Measurements from ENCODE around the gene GNAI3. TPM values are rescaled to one million over a fixed set of nuclear protein-coding genes. Genes with fewer than 3 reads are reported as not detected.
A peak's percentile ranks its signal among the peaks of the same experiment; 100 is the strongest.

GNAI3 gene
- polyA plus RNA-seq, 1 experiment: 14.8 TPM

- H3K9me3 ChIP-seq (ENCODE audit: control insufficient read depth, insufficient read depth, low read length): no peaks in the 10 kb centered on the region; the same call in 1 of the 2 replicates
- H3K27ac ChIP-seq (ENCODE audit: low read depth, low read length): no peak overlapping the region
- no peak for DNase-seq (ENCODE audit: low read depth, low spot score)
- no peak overlapping the region for H3K4me3 ChIP-seq (ENCODE audit: low read depth, low read length)
- CTCF ChIA-PET: interaction anchor here (1.8 to 37.0 kb wide), 4 partner anchors 10 to 132 kb away, joined by 5 to 1351 read pairs (median 16); partner anchors contain the start of gene GPR61
- POLR2A ChIA-PET: interaction anchor here (0.5 kb wide), 1 partner anchor 129 kb away, joined by 4 read pairs; no protein-coding TSS in a partner anchor
- TF ChIP-seq CTCF (IDR thresholded peaks at IDR 0.05; ENCODE audit: low read depth, low read length): no peak
- H3K27me3 ChIP-seq (ENCODE audit: control insufficient read depth, insufficient read depth, low read length): peaks cover 7% of the 10 kb centered on the region
Observed at GRCh38 chr1:109508001-109508872, 40.2 kb upstream of the GNAI3 start.

GRCh38 chr1:109508873-109509175, 39.6 kb upstream of the GNAI3 start:
- ChIA-PET POLR2A (interaction anchor here (0.5 to 1.4 kb wide), 2 partner anchors 24 to 130 kb away, joined by 4 read pairs; no protein-coding TSS in a partner anchor), CTCF (interaction anchor here (1.8 to 37.0 kb wide), 5 partner anchors 11 to 132 kb away, joined by 5 to 1351 read pairs (median 10); partner anchors contain the start of genes CYB561D1 and GPR61)
- peaks cover 7% of the 10 kb centered on the region for H3K27me3 ChIP-seq (ENCODE audit: control insufficient read depth, insufficient read depth, low read length)
- H3K4me3 ChIP-seq (ENCODE audit: low read depth, low read length): peak overlapping the region; percentile 72
- TF ChIP-seq CTCF (IDR thresholded peaks at IDR 0.05; ENCODE audit: low read depth, low read length): no peak
- H3K27ac ChIP-seq (ENCODE audit: low read depth, low read length): no peak overlapping the region
- H3K9me3 ChIP-seq (ENCODE audit: control insufficient read depth, insufficient read depth, low read length): no peaks in the 10 kb centered on the region; the same call in 1 of the 2 replicates
- no peak for DNase-seq (ENCODE audit: low read depth, low spot score)

GRCh38 chr1:109509176-109510134, 39.0 kb upstream of the GNAI3 start, which contains the start of gene AMIGO1:
AMIGO1 (minus strand) TSS chr1:109509727; CDS start chr1:109508912, 815 bp downstream.
- DNase-seq (ENCODE audit: low read depth, low spot score): no peak
- Histone ChIP-seq H3K4me3 (ENCODE audit: low read depth, low read length) (peak within 1 kb of the TSS; percentile 72), H3K27me3 (ENCODE audit: control insufficient read depth, insufficient read depth, low read length) (peaks cover 7% of the 10 kb centered on the region), H3K9me3 (ENCODE audit: control insufficient read depth, insufficient read depth, low read length) (no peaks in the 10 kb centered on the region; the same call in 1 of the 2 replicates), H3K27ac (ENCODE audit: low read depth, low read length) (no peak within 1 kb of the TSS)
- ChIA-PET POLR2A (interaction anchor here (0.6 to 1.4 kb wide), 3 partner anchors 11 to 39 kb away, joined by 3 to 4 read pairs (median 4); partner anchors contain the start of gene GNAI3), CTCF (interaction anchor here (1.1 to 37.0 kb wide), 6 partner anchors 10 to 131 kb away, joined by 3 to 1351 read pairs (median 10); partner anchors contain the start of genes CYB561D1 and GPR61)
- no peak for TF ChIP-seq CTCF (IDR thresholded peaks at IDR 0.05; ENCODE audit: low read depth, low read length)

- Histone ChIP-seq H3K27me3 (ENCODE audit: control insufficient read depth, insufficient read depth, low read length) (peaks cover 13% of the 10 kb centered on the region), H3K4me3 (ENCODE audit: low read depth, low read length) (no peak overlapping the region), H3K9me3 (ENCODE audit: control insufficient read depth, insufficient read depth, low read length) (no peaks in the 10 kb centered on the region; the same call in 1 of the 2 replicates), H3K27ac (ENCODE audit: low read depth, low read length) (no peak overlapping the region)
- ChIA-PET POLR2A (no interaction called here), CTCF (interaction anchor here (1.1 to 37.0 kb wide), 6 partner anchors 11 to 33 kb away, joined by 4 to 1351 read pairs (median 8); partner anchors contain the start of genes CYB561D1 and GPR61)
- no peak for TF ChIP-seq CTCF (IDR thresholded peaks at IDR 0.05; ENCODE audit: low read depth, low read length)
- no peak for DNase-seq (ENCODE audit: low read depth, low spot score)
Observed at GRCh38 chr1:109513110-109513710, 35.2 kb upstream of the GNAI3 start.
